Pancreas (tissue), 10 donors: Measurements from ENCODE around the gene CMIP. TPM values are rescaled to one million over a fixed set of nuclear protein-coding genes. Genes with fewer than 3 reads are reported as not detected.

Experiments
- ATAC-seq, 4 donors: fragments of 200-7000 bp; cut with Tn5 transposase; one replicate each; pipeline versions ENCODE4 v1.8.0 to v1.9.1; 2020; ENCODE audit warnings: mild to moderate bottlenecking in 4 of 4, moderate library complexity in 4 of 4
- DNase-seq, 6 donors: peaks; one replicate each; pipeline ENCODE4 v3.0.0-alpha.2; 2020
- FAIRE-seq: peaks from 2 replicates; lab custom pipeline; 2012; peaks lifted over from hg19 to GRCh38; lab: Jason Lieb, UNC
- H3K27ac ChIP-seq, 4 donors: fragments of 200-600 bp; sonication (generic); 1 replicate in 3 of 4; 2 replicates in 1 of 4; pipeline versions ENCODE4 v1.5.0 to v1.8.0; 2020
- H3K27me3 ChIP-seq, 4 donors: fragments of 200-600 bp; one replicate each; pipeline ENCODE4 v1.8.0; 2021
- H3K36me3 ChIP-seq, 3 donors: fragments of 200-600 bp; sonication (generic) in 1 of 3; one replicate each; pipeline versions ENCODE4 v1.5.0 to v1.8.0; 2020 to 2021
- H3K4me1 ChIP-seq, 3 donors: fragments of 200-600 bp; one replicate each; pipeline ENCODE4 v1.8.0; 2021
- H3K4me3 ChIP-seq, 4 donors: fragments of 200-600 bp; sonication (generic) in 2 of 4; one replicate each; pipeline versions ENCODE4 v1.5.0 to v1.8.0; 2020 to 2021
- H3K9me3 ChIP-seq, 4 donors: fragments of 200-600 bp; one replicate each; pipeline ENCODE4 v1.8.0; 2021
- CTCF ChIP-seq, 4 donors: fragments of 200-600 bp; sonication (generic) in 3 of 4; IDR thresholded peaks; one replicate each; pipeline versions ENCODE4 v1.5.0 to v1.8.0; 2021; ENCODE audit warnings: antibody characterized with exemption in 4 of 4
- WGBS, 2 donors: extraction: QIAGEN DNeasy Blood & Tissue Kit; methylation state at CpG; one replicate each; pipeline ENCODE4 v1.1.7; 2013; 5-methylcytosine and 5-hydroxymethylcytosine counted together
- intact Hi-C, 3 donors: fragments of 100-400 bp; cut with DNase I; formaldehyde crosslinking; loops; one replicate each; pipeline versions ENCODE4 v1.11.1 to v1.14.2; 2022
- polyA plus RNA-seq, 2 donors: library from polyadenylated mRNA; stranded (reverse); fragments of 200-250 nt; gene quantifications; one replicate each; pipeline ENCODE4 v1.2.3, GENCODE V29; 2013
- total RNA-seq, 6 donors: library from RNA; stranded (reverse); fragmentation: NEBNext Ultra II Directional in 4 of 6; extraction: Animal tissue kit (Norgen Biotek cat#: 25700) in 4 of 6; gene quantifications; one replicate each; pipeline versions ENCODE4 v1.2.1 to v1.2.4, GENCODE V29; 2021 to 2023
- donor health status: healthy with polysubstance abuse.
- donor health status: DM: no; HTN: no; CAD: no; lungs with moderate emphysema.
- donor health status: DM: no; HTN: no; CAD: no.
- donor health status: control.
- donor health status: control.
- donor health status: Bipolar disorder and iron deficiency.
- donor health status: DM: yes; HTN: yes; CAD: no.
- donor health status: DM: no; HTN: no; CAD: no.
- donor health status: DM: no; HTN: no; CAD: no.
- donor health status: DM: yes; HTN: yes; CAD: no.

Gene CMIP
- total and polyA plus RNA-seq, 8 donors: 9.7 to 37.0 (median 21.5) TPM

DNA sequence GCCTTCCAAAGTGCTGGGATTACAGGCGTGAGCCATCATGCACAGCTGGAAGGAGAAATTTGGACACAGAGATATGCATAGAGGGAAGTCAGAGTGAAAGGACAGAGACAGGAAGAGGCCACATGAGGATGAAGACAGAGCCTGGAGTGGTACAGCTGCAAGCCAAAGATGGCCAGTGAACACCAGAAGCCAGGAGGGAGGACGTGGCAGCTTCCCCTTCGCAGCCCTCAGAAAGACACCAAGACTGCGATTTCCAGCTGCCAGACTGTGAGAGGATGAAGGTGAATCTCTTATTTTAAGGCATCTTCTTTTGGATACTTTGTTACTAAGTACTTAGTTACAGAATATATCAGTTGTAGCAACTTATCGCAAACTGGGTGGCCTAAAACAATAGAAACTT lies 274.0 kb downstream of the CMIP start:
- DNase-seq (no peak), ATAC-seq (no peak), FAIRE-seq (no peak)
- no peak for TF ChIP-seq CTCF (IDR thresholded peaks at IDR 0.05)
- 77 to 85% methylated on average over 5 of the region's 5 CpGs for WGBS, 2 donors
- H3K27me3 ChIP-seq: no peaks in the 10 kb centered on the region
- no peak overlapping the region for H3K27ac ChIP-seq
- H3K4me3 ChIP-seq: no peak overlapping the region
- no peaks in the 10 kb centered on the region for H3K4me1 ChIP-seq
- H3K9me3 ChIP-seq: no peaks in the 10 kb centered on the region
- intact Hi-C loops: no loop called here
- H3K36me3 ChIP-seq: no peaks in the 10 kb centered on the region

- WGBS, 2 donors: 90 to 93% methylated on average over 2 of the region's 2 CpGs
- ATAC-seq: no peak
- FAIRE-seq: no peak
Measured at GRCh38 chr16:81719993-81720392, 275.4 kb downstream of the CMIP start.

DNA sequence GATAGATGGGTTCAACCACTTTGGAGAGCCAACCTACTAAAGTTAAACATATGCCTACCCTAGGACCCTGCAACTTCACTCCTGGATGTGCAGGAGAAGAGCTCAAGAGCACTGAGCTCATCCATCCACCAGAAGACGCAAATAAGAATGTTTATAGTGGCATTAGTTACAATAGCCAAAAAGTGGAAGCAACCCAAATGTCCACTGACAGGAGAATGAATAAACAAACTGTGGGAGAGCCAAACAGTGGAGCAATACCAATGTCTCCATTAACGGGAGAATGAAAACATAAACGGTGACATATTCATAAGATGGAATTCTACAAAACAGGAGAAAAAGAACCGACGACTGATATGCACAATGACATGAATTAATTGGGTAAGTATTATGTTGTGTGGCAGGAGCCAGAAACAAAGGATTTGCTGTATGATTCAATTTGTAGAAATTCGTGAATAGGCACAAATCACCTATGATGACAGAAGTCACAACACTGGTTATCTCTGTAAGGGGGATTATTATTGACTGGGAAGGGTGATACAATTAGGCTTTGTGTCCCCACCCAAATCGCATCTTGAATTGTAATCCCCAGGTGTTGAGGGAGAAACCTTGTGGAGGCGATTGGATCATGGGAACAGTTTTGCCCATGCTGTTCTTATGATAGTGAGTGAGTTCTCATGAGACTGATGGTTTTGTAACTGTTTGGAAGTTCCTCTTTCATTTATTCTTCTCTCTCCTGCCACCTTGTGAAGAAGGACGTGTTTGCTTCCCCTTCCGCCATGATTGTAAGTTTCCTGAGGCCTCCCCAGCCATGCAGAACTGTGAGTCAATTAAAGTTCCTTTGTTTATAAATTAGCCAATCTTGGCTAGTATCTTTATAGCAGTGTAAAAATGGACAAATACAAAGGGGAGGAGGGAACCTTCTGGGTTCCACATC lies 276.6 kb downstream of the CMIP start:
- H3K36me3 ChIP-seq: no peaks in the 10 kb centered on the region
- no peak for TF ChIP-seq CTCF (IDR thresholded peaks at IDR 0.05)
- no peaks in the 10 kb centered on the region for H3K27me3 ChIP-seq
- DNase-seq (no peak), ATAC-seq (no peak), FAIRE-seq (no peak)
- H3K9me3 ChIP-seq: no peaks in the 10 kb centered on the region
- 63 to 69% methylated on average over 10 of the region's 10 CpGs for WGBS, 2 donors
- no peak overlapping the region for H3K4me3 ChIP-seq
- no peaks in the 10 kb centered on the region for H3K4me1 ChIP-seq
- intact Hi-C loops: loop anchor here in 1 of 3 donors (5.0 kb wide), 2 partner anchors 99 to 319 kb away; no protein-coding TSS in a partner anchor
- H3K27ac ChIP-seq: no peak overlapping the region

More at GRCh38 chr16:81719993-81720392, 275.4 kb downstream of the CMIP start:
- H3K4me1 ChIP-seq: no peaks in the 10 kb centered on the region
- no peak overlapping the region for H3K4me3 ChIP-seq
- H3K9me3 ChIP-seq: no peaks in the 10 kb centered on the region
- no peaks in the 10 kb centered on the region for H3K27me3 ChIP-seq
- DNase-seq: no peak
- intact Hi-C loops: loop anchor here in 1 of 3 donors (5.0 kb wide), 2 partner anchors 98 to 318 kb away; no protein-coding TSS in a partner anchor
- H3K27ac ChIP-seq: no peak overlapping the region
- no peak for TF ChIP-seq CTCF (IDR thresholded peaks at IDR 0.05)
- H3K36me3 ChIP-seq: no peaks in the 10 kb centered on the region

DNA sequence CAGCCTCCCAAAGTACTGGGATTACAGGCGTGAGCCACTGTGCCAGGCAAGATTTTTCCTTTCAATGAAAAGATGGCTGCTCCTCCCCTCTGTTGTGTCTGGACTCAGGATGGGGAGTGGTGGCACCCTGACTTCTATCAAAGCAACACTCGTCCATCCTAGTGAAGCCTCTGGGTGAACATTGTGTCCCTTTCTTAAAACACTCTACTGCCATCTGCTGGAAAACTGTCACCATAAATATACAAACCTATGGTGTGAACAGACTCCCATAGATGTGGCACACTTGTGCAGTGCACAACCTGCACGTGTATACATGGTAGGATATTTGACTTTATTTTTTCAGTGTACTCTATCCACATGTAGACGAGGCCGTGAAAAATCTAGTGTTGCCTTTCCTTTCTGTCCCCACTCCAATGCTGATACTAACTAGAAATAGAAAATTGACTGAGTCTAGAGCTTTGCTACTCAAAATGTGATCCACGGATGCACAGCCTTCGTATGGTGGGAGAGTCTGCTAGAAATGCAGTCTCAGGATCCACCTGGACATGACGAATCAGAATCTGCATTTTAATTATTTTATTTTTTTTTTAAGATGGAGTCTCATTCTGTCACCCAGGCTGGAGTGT lies 278.6 kb downstream of the CMIP start:
- WGBS, 2 donors: 20 to 31% methylated on average over 8 of the region's 8 CpGs

More for the DNA sequence above, 278.6 kb downstream of the CMIP start:
- ATAC-seq (peak; percentile 88 to 98 (median 96)), FAIRE-seq (no peak), DNase-seq (peak in 2 of 6 donors; percentile 32 to 45)
- no peak overlapping the region for H3K27ac ChIP-seq
- intact Hi-C loops: loop anchor here in 1 of 3 donors (5.0 kb wide), 2 partner anchors 101 to 321 kb away; no protein-coding TSS in a partner anchor
- H3K27me3 ChIP-seq: no peaks in the 10 kb centered on the region
- H3K36me3 ChIP-seq: no peaks in the 10 kb centered on the region
- TF ChIP-seq CTCF (IDR thresholded peaks at IDR 0.05): peak; percentile 29 to 62 (median 48)
- H3K4me3 ChIP-seq: no peak overlapping the region
- H3K4me1 ChIP-seq: no peaks in the 10 kb centered on the region
- no peaks in the 10 kb centered on the region for H3K9me3 ChIP-seq
